Muscle of arm (tissue), 12 donors: ENCODE measurements around the gene FAM240A. TPM values are rescaled to one million over a fixed set of nuclear protein-coding genes. Genes with fewer than 3 reads are reported as not detected.

Experiments
- DNase-seq: peaks from one replicate; pipeline ENCODE4 v3.0.0-alpha.2; 2013
- polyA plus RNA-seq, 12 donors: library from polyadenylated mRNA; unstranded; fragments of 120-200 nt; gene quantifications; one replicate each; pipeline ENCODE4 v1.2.1, GENCODE V29; 2013; ENCODE audit not compliant: insufficient read length in 12 of 12

FAM240A gene
- polyA plus RNA-seq, 12 donors: 0.12 to 0.46 (median 0.31) TPM; not detected in 2

DNA sequence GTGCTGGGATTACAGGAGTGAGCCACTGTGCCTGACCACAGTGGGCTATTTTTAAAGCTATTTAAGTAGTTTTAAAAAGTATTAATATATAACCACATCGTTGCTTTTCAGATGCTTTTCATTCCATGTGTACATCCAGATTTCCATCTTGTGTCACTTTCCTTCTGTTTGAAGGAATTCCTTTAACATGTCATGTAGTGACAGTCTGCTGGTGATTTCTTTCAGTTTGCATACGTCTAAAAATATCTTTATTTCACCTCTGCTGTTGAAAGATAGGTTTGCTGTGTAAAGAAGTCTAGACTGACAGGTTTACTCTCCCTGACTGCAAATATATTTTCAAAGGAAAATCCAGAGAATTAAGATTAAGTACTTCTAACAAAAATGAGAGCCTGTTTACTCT is 12.2 kb downstream of the FAM240A start:
- no peak for DNase-seq

DNA sequence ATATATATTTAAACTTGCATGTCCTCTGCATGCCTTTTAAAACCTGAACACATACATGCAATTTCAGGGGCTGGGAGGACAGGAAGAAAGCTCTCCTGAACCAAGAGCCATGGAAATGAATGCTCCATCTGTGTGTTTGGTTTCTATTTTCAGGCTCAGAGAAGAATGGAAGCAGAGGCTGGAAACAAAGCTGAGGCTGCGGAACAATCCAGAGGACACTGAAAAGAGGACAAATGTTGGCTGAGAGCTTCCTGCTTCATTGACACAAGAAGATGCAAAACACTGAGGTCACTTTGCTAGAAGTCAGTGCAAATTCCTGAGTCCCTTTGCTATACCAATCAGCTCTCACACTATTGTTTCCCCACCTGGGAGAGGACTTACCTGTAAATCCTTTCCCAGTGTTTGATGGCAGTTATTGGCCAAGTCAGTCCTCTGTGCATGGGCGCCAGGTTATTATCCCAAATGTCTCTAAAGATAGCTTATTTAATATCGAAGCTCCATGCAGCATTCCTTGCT is 12.7 kb downstream of the FAM240A start:
- no peak for DNase-seq

DNA sequence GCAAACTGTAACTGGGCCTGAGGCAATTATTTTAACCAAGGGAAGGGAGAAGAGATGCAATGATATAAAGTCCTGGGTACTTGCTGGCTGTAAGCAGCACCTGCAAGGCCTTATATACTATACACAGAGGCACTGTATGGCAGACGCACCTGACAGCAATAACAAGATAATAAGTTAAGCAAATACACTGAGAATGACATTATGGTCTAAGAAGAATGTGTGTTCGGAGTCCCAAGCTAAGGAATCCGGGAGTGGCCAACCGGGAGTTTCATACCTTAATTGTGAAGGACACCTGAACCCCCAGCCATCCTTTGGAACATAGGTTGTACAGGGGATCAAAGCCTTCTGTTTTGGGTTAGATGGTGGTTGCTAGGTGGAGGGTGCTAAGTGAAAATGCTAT is 13.7 kb downstream of the FAM240A start:
- no peak for DNase-seq

DNA sequence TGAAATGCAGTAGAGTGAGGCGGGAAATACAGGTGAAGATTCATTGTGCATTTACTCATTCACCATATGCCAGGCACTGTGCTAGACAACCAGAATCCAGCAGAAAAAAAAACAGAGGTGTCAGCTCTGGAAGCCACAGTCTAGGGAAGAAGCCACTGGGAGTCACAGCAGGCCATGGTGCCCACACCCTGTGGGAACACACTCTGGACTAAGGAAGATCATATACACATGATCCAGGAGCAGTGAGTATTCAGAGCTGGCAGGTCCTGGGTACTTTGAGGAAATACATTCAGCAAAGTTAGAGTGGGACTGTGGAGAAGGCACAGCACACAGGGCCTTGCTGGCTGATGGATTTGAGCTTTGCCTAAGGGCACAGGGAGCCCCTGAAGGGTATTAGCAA is 14.8 kb downstream of the FAM240A start:
- DNase-seq: no peak

DNA sequence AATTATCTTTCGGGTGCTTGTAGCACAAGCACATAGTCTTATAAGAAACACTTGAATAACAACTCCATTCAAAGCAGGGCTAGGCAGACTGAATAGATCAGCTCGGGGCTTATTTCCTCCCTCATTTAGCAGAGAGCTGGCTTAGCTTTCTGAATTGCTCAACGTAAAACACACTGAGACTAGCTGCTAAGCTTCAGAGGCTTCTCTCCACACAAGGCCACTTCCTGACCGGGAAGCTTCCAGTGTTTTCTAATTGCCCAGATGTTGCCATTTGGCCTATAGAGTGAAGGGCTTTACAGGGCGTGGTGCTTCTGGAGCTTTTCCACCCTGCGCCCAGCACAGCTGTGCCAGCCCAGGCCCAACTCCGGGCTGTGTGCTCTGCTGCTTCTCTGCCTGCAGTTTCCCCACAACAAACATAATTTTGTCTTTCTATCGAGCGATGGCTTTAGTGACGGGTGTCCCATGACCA is 16.6 kb downstream of the FAM240A start:
- DNase-seq: peak; percentile 53

DNA sequence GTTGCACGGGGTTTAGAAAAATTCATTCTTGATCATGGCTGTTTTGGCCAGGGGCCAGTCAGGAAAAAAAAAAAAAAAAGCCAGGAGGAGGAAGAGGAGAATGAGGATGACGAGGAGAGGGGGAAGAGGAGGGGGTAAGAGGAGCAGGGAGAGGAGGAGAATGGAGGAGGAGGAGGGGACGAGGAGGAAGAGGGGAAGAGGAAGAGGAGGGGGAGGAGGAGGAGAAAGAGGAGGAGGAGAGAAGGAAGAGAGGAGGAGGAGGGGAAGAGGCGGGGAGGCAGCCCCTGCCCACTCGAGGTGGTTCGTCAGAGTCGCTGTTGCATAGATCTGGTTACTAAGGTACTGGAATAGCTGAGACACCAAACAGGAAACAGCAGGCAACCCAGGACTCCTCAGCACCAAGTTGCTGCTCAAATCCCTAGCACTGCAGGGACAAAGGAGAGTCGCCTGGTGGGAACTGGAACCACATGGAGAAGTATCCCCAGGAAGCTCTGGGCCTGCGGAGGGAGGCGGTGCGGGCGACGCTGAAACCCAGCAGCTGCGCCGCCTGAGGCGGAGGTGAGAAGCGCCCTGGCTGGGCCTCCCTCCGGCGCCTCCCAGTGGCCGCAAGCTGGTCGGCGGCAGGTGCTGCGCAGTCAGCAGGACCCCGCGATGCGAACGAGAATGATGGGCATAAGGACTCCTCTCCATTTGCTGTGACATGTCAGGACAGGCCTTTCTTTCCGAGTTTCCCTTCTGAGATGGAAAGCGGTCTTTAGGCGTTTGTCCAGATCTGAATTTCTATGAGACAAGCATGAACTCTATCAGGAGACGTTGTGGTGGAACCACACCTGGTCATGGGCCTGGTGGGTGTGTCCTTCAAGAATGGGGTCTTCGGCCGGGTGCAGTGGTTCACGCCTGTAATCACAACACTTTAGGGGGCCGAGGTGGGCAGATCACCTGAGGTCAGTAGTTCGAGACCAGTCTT is 17.5 kb downstream of the FAM240A start:
- DNase-seq: peak; percentile 85

DNA sequence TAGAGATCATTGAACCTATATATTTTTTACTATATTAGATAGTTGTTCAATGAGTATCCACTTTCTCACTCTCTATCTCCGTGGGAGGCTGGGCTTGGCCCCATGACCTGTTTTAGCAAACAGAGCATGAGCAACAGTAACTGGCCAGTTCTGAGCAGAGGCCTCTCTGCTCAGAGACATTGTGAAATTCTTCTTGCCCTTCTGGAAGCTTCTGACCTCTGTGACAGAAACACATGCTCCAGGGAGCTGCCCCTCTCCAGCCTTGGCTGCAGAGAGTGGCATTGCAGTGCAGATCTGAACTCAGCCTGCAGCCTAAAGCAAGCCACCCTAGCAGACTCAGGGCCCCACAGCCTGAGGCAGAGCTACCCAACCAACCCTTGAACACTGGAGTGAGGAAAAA is 20.5 kb downstream of the FAM240A start:
- DNase-seq: no peak

DNA sequence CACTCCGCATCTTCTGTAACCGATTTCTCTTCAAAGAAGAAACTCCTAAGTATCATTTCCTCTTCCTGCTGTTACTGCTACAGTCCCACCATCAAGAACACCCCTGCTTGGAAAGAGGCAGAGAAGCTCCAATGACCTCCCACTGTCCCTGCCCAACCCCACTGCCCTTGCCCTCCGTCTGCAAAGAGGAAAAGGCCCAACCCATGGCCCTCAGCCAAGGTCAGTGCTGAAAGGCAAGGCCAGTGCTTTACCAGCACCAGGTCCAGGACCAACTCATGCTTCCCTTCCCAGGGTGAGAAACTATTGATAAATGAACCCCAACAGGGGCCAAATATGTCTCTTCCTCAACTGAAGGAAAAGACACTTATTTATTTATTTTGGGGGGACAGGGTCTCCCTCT is 22.5 kb downstream of the FAM240A start:
- no peak for DNase-seq

DNA sequence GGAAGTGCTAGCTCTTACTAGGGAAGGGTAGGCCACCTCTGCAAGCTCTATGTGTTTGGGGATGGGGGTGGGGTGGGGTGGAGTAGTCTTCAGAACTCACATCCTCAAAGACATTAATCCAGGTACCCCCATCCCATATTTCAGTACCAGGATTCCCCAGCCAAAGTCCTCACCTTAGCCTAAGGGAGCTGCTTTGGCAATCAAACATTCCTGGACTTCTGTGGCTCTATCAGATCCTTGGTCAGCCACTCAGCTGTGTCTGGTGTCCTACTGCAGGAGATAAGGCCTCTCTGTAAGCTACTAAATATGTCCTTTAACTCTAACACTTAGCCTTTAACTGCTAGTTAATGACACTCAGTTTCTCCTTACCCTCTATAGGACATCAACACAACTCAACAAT is 26.9 kb downstream of the FAM240A start:
- DNase-seq: no peak

DNA sequence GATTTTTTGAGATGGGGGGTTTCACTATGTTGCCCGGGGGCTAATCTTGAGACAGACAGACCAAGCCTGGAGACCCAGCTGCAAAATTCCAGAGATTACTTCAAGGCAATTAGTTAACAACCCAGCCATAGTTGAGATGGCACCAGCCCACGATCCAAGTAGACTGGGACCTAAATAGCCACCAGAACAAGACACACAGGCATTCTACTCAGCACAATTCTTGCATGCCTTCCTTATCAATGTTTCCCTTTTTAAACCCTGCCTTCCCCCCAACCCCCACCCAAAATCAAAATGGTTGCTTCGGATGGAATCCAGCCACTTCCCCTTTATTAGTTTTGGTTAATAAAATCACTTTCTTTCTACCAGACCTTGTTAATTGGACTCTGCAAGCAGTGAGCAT is 28.6 kb downstream of the FAM240A start:
- no peak for DNase-seq

DNA sequence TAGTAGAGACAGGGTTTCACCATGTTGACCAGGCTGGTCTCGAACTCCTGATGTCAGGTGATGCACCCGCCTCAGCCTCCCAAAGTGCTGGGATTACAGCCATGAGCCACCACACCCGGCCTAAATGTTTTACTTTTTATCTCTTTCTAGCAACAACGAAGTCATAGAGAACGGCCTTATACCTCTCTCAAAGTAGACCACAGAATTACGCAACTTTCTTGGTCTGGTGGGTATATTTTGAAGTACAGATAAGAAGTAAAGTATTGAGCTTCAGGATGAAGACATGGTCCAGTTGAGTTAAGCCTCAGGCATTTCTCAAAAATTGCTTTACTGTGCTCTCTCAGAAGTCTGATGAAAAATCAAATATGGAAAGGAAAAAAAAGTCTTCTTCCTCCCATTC is 30.6 kb downstream of the FAM240A start:
- DNase-seq: no peak

DNA sequence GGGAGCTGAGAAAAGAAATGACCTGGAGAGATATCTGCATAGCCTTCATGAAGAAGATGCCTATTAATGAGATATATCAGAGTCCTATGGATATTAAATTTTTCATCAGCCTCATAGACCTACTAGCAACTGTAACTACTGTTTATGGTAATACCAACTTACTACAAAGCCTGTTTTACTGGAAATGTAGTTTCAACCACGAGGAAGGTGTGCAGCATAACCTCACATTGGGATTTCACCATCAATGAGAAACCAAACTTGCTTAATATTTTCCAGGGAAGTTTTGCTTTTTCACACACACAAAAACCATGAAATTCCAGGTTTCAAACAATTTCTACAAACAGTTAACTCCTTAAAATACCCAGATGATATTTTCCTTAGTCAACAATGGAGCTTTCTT is 31.4 kb downstream of the FAM240A start:
- no peak for DNase-seq

DNA sequence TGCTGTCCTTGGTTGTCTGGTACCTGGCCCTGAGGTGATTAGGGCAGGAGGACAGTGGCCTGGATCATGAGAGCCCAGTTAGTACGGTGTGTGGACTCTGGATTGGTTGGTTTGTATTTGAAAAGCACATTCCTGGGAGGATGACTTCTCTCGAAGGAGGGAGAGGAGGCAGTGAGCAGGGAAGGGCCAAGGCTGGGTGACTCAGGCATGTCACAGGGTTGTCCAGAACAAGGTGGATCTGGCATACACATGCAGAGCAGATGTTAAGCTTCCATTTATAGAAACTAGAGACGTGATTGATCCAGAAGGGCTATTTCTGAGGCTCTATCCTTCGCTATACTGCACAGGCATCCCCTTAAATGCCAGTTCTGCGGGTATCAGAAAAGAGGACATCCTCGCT is 34.4 kb downstream of the FAM240A start:
- no peak for DNase-seq

DNA sequence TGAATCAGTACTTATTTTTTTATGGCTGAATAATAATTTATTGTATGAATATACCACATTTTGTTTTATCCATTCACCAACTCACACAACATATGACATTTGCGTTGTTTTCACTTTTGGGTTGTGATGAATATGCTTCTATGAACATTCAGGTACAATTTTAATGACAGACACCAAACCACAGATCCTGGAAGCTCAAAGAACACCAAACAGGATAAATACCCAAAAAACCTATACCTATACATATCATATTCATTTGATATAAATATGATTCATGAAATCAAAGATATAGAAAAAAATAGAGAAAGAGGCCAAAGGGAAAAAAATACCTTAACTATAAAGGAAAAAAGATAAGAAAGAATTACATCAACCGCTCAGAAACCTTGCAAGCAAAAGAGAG is 35.8 kb downstream of the FAM240A start:
- no peak for DNase-seq

DNA sequence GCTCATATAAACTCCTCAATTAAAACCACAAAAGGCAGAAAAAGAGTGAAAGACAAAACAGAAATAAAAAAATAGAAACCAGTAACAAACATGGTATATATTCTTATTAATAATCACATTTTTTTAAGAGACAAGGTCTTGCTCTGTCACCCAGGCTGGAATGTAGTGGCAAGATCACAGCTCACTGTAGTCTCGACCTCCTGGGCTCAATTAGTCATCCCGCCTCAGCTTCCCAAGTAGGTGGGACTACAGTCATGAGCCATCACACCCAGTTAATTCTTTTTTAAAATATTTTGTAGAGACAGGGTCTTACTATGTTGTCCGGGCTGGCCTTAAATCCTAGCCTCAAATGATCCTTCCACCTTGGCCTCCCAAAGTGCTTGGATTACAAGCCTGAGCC is 37.1 kb downstream of the FAM240A start:
- DNase-seq: no peak

DNA sequence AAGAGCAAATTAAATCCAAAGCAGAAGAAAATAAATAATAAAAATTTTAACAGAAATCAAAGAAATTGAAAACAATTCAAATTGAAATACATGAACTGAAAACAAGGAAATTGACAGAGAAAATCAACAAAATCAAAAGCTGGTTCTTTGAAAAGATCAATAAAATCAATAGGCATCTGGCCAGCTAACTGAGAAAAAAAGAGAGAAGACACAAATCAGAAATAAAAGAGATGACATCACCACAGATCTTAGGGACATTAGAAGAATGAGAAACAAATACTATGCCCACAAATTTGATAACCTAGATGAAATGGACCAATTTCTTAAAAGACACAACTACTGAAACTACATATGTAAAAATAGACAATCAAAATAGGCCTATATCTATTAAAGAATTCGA is 38.8 kb downstream of the FAM240A start:
- DNase-seq: no peak

DNA sequence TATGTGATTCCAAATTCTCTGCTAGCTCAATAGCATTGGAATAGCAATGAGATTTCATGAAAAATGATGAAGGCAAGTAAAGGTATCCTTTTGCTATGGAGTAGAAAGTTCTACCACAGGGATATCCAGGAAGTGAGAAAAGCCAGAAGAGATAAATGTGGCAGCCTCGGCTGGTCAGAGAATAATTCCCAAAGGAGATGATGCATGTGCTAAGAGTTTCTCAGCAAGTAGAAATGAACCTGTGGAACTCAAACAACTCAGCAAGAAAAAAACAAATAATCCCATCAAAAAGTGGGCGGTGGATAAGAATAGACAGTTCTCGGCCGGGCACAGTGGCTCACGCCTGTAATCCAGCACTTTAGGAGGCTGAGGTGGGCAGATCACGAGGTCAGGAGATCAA is 42.9 kb downstream of the FAM240A start:
- no peak for DNase-seq

DNA sequence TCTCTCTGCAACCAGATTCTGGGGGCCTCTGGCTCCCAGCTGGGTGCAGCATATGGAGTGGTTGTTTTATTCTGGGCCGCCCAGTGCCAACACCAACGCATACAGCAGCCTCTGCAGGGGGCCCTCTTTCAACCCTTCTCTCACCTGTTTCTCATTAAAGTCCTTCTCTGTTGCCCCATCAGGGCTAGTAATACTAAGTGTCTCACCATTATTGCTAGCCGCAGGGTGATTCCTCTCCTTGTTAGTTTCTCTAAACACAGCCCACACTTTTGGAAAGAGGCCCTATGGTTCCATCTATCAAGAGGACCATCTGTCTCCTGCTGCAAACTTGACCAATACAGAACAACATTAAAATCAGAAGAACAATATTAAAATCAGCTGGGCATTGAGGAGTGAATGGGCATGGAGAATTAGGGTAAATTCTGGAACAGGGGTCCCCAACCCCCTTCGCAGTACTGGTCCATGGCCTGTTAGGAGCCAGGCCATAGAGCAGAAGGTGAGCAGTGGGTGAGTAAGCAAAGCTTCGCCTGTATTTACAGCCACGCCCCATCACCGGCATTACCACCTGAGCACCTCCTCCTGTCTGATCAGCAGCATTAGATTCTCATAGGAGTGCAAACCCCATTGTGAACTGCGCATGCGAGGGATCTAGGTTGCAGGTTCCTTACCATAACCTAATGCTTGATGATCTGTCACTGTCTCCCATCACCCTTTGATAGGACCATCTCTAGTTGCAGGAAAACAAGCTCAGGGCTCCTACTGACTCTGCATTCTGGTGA is 44.6 kb downstream of the FAM240A start:
- no peak for DNase-seq

DNA sequence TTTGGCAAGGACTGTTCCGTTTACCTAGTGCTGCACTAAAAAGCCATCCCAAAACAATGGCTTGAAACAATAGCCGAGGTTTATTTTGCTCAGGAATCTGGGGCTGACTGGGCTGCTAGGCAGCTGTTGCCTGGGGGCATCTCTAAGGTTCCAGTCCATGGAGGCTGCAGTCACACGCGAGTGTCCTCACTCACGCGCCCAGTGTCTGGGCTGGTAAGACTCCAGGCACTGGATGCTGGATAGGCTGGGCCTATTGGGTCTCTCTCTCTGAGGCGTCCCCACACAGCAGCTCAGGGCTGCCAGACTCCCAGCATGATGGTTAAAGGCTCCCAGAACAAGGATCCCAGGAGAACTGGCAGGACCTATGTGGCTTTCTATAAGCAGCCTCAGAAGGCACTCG is 47.0 kb downstream of the FAM240A start:
- no peak for DNase-seq

DNA sequence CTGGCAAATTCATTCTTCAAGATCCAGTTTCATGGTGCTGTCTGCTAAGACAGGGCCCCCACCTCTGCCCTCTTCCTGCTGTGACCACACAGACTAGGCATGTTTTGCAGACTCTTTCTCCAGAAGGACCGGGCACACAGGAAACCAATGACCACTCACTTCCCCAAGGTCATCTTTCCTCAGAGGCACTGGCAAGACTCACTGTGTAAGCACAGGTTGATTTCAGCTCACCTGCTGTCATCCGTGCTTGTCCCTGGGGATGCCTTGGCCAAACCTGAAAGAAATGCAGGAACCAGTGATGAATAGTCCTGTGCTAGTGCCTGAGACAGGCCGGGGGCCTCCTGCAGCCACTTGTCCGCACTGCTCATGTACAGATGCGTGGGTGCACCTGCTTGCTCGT is 47.7 kb downstream of the FAM240A start:
- no peak for DNase-seq

DNA sequence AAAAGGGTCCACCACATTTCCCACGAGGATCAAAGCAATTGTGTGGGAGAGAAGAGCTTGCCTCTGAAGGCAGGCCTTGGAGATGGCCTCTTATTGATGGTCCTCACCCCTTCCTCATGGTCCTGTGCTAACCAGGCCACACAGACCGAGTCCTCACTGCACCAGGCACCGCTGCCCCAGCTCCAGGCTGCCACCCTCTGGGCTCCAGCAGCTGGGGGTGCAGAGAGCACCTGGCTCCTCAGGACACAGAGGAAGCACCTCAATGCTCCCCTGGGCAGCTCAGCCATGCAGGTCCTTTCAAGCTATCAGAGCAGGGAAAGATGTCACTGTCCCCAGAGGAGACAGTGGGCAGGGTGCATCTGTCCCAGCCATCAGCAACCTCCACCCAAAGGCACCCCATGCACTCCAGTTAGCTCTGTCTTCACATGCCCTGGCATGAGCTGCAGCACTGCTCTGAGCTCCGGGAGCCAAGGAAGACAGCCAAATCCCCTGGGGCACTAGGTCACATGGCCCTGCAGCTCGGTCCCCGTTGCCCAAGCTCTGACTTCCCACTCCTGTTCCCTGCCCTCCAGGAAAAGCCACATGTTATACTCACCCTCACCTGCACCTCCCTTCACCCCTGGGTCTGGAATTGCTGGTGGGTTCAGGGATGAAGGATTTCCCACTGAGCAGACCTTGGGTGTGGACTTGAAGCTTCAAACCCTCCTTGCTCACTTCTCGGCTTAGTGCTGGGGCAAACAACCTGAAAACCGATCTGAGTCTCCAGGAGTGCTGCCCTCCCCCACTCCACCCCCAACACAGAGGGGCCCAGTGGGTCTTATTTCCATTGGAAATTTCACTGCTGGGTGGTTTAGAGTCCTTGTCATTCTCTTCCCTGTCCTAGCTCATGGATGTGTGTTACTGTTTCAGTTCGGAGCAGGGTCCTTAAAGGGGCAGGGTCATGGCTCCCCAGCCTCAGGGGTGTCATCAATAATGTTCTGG is 48.5 kb downstream of the FAM240A start:
- no peak for DNase-seq
